IMR-90 (cell line): ENCODE results near the gene HARS1.

Experiments
- CTCF ChIP-seq: conservative IDR thresholded peaks from 2 replicates; pipeline ENCODE4 v1.5.1; 2012; ENCODE audit warnings: mild to moderate bottlenecking, low read depth, low read length, improper control_type of control experiment
- MAZ ChIP-seq: IDR thresholded peaks from 2 replicates; pipeline ENCODE4 v1.6.1; 2012; ENCODE audit warnings: low read depth, mild to moderate bottlenecking, low read length, improper control_type of control experiment, moderate library complexity, borderline replicate concordance
- RFX5 ChIP-seq: IDR thresholded peaks from 2 replicates; pipeline ENCODE4 v1.8.0; 2012; ENCODE audit warnings: low read depth, mild to moderate bottlenecking, low read length, moderate library complexity

DNA sequence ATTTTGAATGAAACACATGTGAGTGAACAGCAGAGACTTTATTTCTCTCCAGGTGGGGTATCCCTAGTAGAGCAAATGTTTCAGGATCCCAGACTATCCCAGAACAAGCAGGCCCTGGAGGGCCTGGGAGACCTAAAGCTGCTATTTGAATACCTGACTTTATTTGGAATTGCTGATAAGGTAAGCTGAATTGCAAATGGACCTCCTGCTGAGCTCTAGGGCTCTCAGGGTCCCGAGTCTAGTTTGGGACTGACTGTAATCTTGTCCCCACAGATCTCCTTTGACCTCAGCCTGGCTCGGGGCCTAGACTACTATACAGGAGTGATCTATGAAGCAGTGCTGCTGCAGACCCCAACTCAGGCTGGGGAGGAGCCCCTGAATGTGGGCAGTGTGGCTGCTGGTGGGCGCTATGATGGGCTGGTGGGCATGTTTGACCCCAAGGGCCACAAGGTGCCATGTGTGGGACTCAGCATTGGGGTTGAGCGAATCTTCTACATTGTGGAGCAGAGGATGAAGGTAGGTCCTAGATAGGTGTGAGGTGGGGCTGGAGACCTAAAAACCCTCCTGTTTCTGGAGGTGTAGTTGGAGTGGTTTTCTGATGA is 5.8 kb upstream of the HARS1 start:
- TF ChIP-seq CTCF (no peak), MAZ (no peak), RFX5 (no peak)
